Activated T-cell treated with anti-CD3 and anti-CD28 coated beads, Interleukin-2, amount 50 U/mL, for 4 hours (primary cell): ENCODE data around the gene LRCOL1. TPM values are rescaled to one million over a fixed set of nuclear protein-coding genes. Genes with fewer than 3 reads are reported as not detected.
A peak's percentile ranks its signal among the peaks of the same experiment; 100 is the strongest.
"Not testable (repeated sequence)": the region's sequence is repeated elsewhere in the genome, so short reads cannot be mapped to it uniquely, and the experiment has no call there.

Experiments used
- ATAC-seq, 2 donors: fragments of 200-7000 bp; cut with Tn5 transposase; one replicate each; pipeline ENCODE4 v1.10.0; 2021
- DNase-seq: peaks from one replicate; pipeline ENCODE4 v3.0.0-alpha.2; 2020
- H3K27me3 Mint-ChIP-seq: one replicate; pipeline ENCODE4 v1.8.0; 2021; ENCODE audit warnings: low read depth, mixed read lengths
- H3K36me3 Mint-ChIP-seq: one replicate; pipeline ENCODE4 v1.8.0; 2022; ENCODE audit warnings: mixed read lengths; ENCODE audit not compliant: insufficient read depth
- H3K4me1 Mint-ChIP-seq: one replicate; pipeline ENCODE4 v1.8.0; 2021; ENCODE audit warnings: low read depth, mixed read lengths
- H3K4me3 Mint-ChIP-seq: one replicate; pipeline ENCODE4 v1.8.0; 2021; ENCODE audit warnings: mild to moderate bottlenecking, moderate library complexity, mixed read lengths
- H3K9me3 Mint-ChIP-seq: one replicate; pipeline ENCODE4 v1.8.0; 2021; ENCODE audit warnings: mixed read lengths
- total RNA-seq, 3 donors: library from RNA; stranded (reverse); gene quantifications; one replicate each; pipeline ENCODE4 v1.2.1, GENCODE V29; 2021

Gene LRCOL1
- total RNA-seq, 3 donors from 2014 or later, result not detected

DNA sequence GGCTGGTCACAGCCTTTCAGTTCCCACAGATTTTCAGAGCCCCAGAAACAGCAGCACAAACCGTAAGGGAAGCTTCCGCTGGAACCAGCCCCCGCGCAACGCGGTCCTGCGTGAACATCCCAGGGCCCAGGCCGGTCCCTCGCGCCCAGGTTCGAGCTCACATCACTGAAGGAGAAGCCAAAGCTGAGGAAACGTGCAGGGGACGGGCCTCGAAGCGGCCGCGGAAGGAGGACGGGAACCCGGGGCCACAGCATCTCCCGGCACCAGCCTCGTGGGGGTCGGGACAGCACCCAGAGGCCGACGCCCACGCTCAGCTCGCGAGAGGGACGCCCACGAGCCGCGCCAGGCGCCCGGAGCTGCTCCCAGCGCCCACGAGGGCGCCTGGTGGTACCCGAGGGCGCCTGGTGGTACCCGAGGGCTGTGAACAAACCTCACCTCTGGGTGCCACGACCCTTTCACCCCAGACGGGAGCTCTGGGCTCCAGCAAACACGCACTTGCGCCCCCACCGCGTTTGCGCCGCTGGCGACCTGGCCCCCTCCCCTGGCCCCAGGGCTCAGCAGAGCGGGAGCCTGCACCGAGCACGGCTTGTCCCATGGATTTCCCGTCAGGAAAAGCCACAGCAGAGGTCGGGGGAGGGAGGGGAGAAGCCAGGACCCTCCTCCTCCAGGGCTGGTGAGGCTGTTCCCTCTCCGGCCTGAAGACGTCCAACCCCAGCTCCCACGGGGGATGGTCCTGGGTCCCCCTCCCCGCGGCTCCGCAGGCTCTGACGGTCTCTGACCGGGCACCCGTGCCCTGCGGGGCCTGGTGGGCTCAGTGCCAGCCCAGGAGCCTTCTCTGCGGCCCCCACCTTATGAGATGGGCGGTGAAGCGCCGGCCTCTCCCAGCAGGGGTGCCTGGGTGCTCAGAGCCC is 6.9 kb downstream of the LRCOL1 start:
- no peak overlapping the region for H3K4me3 Mint-ChIP-seq
- no peak for DNase-seq
- peaks cover 16% of the 10 kb centered on the region for H3K4me1 Mint-ChIP-seq
- H3K36me3 Mint-ChIP-seq, result no peaks in the 10 kb centered on the region
- ATAC-seq, result no peak
- peaks cover 59% of the 10 kb centered on the region for H3K27me3 Mint-ChIP-seq
- no peaks in the 10 kb centered on the region for H3K9me3 Mint-ChIP-seq

DNA sequence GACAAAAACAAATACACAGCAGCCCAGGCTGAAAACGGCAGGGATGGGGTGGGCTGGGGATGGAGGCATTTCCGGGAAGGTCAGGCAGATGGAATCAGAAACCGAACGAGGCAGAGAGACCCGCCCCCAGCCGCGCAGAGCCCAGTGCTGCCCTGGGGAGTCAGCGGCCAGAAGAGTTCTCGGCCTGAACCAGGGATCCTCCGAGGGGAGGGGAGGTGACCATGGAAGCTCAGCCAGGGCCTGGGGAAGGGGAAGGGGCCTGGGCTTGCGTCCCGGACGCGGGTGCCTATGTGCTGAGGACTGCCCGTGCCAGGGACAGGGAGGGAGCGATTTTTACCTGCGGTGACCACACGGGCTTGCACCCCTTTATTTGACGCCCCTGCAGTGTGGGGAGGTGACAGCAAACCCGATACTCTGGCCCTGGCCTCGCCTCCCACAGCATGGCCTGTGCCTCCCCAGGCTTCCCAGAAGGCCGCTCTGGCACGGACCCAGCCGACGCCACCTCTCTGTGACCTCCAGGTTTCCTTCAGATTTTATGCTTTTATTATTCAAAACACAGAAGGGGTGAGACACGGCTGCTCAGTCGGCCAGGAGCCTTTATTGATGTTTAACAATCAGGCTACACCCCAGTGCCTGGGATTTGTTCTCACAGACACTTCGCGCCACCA is 7.7 kb downstream of the LRCOL1 start:
- Mint-ChIP-seq H3K4me3 (no peak overlapping the region), H3K27me3 (peaks cover 54% of the 10 kb centered on the region), H3K36me3 (no peaks in the 10 kb centered on the region), H3K9me3 (no peaks in the 10 kb centered on the region), H3K4me1 (peaks cover 17% of the 10 kb centered on the region)
- no peak for ATAC-seq
- no peak for DNase-seq

DNA sequence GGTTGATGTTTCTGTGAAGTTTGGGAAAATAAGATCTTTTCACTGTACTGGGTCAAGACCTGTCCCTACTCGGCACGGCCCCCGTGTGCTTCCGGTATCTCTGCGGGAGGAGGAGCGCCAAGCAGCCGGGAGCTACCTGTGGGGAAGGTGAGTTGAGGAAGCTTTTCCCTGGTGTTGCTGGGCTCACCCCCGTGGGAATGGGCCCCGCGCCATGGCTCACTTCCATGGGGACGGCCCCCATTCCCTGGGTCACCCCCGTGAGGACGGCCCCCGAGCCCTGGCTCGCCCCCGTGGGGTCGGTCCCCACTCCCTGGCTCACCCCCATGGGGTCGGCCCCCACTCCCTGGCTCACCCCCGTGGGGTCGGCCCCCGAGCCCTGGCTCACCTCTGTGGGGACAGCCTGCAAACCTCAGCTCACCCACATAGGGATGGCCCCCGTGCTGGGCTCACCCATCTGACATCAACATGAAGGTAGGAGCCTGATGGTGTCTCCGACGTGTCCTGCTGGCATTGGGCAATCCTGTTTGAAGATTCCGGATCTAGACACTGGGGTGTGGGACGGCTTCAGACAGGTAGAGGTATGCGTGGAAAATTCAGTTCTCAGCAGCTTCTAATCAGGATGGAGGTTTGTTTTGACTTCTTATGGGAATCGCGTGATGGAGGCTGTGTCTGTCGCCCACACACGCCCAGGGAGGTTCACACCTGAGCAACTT is 9.1 kb downstream of the LRCOL1 start:
- H3K36me3 Mint-ChIP-seq, result no peaks in the 10 kb centered on the region
- peaks cover 54% of the 10 kb centered on the region for H3K27me3 Mint-ChIP-seq
- peak overlapping the region; percentile 58 for H3K4me3 Mint-ChIP-seq
- H3K4me1 Mint-ChIP-seq, result peaks cover 22% of the 10 kb centered on the region
- ATAC-seq (no peak), DNase-seq (no peak)
- no peaks in the 10 kb centered on the region for H3K9me3 Mint-ChIP-seq

DNA sequence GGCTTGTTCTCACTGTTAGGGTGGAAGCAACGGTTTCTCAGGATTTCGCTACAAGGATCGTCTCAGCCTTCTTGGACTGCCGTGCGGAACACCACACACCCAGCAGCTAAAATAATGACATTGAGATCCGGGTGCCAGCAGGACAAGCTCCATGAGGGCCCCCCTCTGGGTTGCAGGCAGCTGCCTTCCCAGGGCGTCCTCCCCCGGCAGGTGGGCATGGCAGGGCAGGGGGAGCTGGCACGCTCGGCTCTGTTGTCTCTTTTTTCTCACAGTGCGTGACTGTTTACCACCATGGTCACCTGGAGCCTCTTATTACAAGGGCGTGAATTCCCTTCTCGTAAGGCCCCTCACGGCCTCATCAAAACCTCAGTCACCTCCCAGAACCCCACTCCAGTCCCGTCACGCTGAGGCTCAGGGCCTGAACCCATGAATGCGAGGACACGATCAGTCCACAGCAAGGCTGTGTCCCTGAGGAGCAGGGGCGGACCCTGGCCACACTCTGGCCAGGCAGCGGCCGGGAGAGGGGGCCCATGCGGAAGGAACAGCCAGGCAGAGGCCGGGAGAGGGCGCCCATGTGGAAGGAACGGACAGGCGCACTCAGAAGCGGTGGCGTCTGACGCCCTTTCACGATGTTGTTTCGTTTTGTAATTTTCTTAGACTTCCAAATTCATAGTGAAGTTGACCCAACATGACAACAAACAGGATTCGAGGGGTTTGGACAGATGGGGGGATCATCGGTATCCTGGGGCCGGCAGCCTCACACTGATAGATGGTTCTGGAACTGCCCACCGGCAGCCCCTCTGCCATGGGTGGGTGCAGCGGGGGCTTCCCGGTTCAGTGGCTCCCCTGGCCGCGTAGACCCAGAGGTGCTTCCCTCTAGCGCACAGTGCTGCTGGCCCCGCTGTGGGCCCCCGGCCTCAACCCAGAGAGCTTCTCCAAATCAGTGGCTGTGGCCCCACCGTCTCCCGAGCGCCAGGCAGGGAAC is 10.0 kb downstream of the LRCOL1 start:
- H3K9me3 Mint-ChIP-seq, result no peaks in the 10 kb centered on the region
- ATAC-seq (peak; percentile 49 to 65), DNase-seq (no peak)
- H3K27me3 Mint-ChIP-seq, result peaks cover 57% of the 10 kb centered on the region
- no peaks in the 10 kb centered on the region for H3K36me3 Mint-ChIP-seq
- H3K4me1 Mint-ChIP-seq, result peaks cover 22% of the 10 kb centered on the region
- peak overlapping the region; percentile 58 for H3K4me3 Mint-ChIP-seq

DNA sequence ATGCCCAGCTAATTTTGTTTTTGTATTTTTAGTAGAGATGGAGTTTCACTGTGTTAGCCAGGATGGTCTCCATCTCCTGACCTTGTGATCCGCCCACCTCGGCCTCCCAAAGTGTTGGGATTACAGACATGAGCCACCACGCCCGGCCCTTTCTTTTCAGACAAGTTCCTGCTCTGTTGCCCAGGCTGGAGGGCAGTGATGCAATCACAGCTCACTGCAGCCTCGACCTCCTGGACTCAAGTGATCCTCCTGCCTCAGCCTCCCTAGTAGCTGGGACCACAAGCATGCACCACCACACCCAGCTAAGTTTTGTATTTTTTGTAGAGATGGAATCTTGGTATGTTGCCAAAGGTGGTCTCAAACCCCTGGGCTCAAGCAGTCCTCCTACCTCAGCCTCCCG is 10.9 kb downstream of the LRCOL1 start:
- peak overlapping the region; percentile 57 for H3K4me3 Mint-ChIP-seq
- peaks cover 50% of the 10 kb centered on the region for H3K27me3 Mint-ChIP-seq
- not testable (repeated sequence) for ATAC-seq, DNase-seq, H3K36me3 Mint-ChIP-seq, H3K9me3 Mint-ChIP-seq
- H3K4me1 Mint-ChIP-seq, result peaks cover 22% of the 10 kb centered on the region

DNA sequence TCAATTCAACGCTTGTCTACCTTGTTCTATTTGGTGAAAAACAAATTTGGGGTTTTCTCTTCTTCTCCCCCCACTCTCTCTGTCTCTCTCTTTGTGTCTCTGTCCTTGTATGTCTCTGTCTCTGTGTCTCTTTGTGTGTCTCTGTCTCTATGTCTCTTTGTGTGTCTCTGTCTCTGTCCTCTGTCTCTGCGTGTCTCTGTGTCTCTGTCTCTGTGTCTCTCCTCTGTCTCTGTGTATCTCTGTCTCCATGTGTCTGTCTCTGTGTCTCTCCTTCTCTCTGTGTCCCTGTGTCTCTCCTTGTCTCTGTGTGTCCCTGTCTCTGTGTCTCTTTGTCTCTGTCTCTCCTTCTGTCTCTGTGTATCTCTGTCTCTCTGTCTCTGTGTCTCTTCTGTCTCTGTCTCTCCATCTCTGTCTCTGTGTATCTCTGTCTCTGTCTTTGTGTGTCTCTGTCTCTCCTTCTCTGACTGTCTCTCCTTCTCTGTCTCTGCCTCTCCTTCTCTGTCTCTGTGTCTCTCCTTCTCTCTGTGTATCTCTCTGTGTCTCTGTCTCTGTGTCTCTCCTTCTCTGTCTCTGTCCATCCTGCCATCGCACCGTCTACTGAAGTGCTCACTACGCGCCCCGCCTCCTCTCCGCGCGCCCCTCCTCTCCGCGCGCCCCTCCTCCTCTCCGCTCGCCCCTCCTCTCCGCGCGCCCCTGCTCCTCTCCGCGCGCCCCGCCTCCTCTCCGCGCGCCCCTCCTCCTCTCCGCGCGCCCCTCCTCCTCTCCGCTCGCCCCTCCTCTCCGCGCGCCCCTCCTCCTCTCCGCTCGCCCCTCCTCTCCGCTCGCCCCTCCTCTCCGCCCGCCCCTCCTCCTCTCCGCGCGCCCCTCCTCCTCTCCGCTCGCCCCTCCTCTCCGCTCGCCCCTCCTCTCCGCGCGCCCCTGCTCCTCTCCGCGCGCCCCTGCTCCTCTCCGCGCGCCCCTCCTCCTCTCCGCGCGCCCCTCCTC is 12.8 kb downstream of the LRCOL1 start:
- H3K4me1 Mint-ChIP-seq, result peaks cover 24% of the 10 kb centered on the region
- peak in 1 of 2 donors; percentile 39 for ATAC-seq
- peak overlapping the region; percentile 83 for H3K4me3 Mint-ChIP-seq
- H3K36me3 Mint-ChIP-seq, result no peaks in the 10 kb centered on the region
- peaks cover 51% of the 10 kb centered on the region for H3K27me3 Mint-ChIP-seq
- no peak for DNase-seq
- H3K9me3 Mint-ChIP-seq, result no peaks in the 10 kb centered on the region

DNA sequence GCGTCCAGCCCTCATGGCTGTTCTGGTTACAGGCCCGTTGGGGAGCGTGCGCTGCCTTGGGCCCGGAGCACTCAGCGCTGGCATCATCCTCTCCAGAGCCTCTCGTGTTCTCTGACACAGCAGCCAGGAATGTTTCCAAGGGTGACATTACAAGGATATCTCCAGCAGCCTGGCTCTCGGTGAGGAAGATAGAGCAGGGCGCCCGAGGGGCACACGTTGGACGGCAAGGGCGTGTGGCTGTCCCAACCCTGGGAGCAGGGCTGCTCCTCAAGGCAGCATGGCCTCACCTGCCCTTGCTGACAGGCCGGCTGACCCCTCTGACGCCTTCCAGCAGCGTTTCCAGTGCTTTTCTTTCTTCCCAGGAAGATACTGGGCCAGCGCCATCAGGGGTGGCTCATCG is 14.4 kb downstream of the LRCOL1 start:
- ATAC-seq (no peak), DNase-seq (no peak)
- H3K27me3 Mint-ChIP-seq, result peaks cover 39% of the 10 kb centered on the region
- H3K4me1 Mint-ChIP-seq, result peaks cover 21% of the 10 kb centered on the region
- H3K36me3 Mint-ChIP-seq, result no peaks in the 10 kb centered on the region
- H3K4me3 Mint-ChIP-seq, result peak overlapping the region; percentile 11
- H3K9me3 Mint-ChIP-seq, result no peaks in the 10 kb centered on the region

DNA sequence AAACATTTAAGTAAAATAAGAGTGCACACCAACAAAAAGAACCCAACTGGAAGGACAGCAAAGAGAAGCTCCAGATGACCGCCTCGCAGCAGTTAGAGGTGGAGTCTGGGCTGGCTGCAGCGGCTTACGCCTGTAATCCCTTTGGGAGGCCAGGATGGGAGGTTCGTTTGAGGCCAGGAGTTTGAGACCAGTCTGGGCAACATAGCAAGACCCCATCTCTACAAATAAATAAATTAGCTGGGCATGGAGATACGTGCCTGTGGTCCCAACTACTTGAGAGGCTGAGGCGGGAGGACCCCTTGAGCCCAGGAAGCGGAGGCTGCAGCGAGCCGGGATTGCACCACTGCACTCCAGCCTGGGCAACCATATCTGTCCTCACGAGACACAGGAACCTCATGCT is 15.2 kb downstream of the LRCOL1 start:
- ATAC-seq (no peak), DNase-seq (no peak)
- H3K9me3 Mint-ChIP-seq, result no peaks in the 10 kb centered on the region
- no peaks in the 10 kb centered on the region for H3K36me3 Mint-ChIP-seq
- H3K4me3 Mint-ChIP-seq, result no peak overlapping the region
- H3K4me1 Mint-ChIP-seq, result peaks cover 14% of the 10 kb centered on the region
- H3K27me3 Mint-ChIP-seq, result peaks cover 32% of the 10 kb centered on the region

DNA sequence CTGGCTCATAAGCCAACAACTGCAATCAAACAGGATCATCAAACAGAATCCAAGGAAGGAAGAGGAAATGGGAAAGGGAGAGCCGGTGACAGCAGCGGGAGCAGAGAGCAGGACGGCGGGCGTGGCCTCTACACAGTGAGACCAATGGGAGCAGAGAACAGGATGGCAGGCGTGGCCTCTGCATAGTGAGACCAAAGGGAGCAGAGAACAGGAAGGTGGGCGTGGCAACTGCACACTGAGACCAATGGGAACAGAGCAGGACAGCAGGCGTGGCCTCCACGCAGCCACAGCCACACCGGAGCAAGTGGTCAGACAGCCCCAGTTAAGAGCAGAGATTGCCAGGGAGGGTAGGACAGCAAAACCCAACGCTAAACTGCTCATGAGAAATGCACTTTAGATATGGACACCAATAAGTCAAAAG is 16.4 kb downstream of the LRCOL1 start:
- ATAC-seq (peak; percentile 67 to 84), DNase-seq (no peak)
- no peak overlapping the region for H3K4me3 Mint-ChIP-seq
- peaks cover 28% of the 10 kb centered on the region for H3K27me3 Mint-ChIP-seq
- H3K9me3 Mint-ChIP-seq, result no peaks in the 10 kb centered on the region
- peaks cover 13% of the 10 kb centered on the region for H3K4me1 Mint-ChIP-seq
- no peaks in the 10 kb centered on the region for H3K36me3 Mint-ChIP-seq

DNA sequence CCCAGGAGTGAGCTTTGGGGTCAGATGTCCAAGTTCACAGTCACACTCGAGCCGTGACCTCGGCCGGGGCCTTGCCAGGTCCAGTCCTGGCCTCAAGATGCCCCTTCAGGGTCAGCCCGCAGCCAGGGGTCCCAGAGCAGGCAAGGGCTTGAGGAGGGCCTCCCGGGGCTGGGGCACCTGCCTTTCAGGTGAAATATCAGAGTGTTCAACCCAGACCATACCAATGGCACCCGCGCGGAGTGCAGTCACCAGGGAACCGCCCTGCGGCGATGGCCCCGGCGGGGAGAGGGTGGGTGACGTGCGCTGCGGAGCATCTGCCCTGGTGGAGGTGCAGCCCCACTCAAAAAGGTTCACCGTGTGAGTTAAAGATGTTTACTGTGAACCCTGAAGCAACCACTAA is 16.9 kb downstream of the LRCOL1 start:
- Mint-ChIP-seq H3K27me3 (peaks cover 23% of the 10 kb centered on the region), H3K9me3 (no peaks in the 10 kb centered on the region)

DNA sequence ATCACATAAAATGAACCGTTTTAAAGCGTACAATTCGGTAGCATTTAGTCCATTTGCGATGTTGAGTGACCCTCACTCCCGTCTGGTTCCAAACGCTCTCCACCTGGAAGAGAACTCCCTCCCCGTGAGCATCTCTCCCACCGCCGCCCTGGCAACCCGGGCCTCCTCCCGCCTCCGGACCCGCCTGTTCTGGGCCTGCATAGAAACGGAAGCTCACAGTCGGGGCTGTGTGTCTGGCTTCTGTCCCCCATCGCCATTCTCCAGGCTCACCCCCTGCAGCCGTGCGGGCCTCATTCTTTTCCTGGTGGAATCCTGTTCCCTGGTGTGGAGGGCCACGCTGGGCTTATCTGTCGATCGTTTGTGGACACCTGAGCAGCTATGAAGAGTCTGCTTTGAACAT is 17.3 kb downstream of the LRCOL1 start:
- Mint-ChIP-seq H3K36me3 (no peaks in the 10 kb centered on the region), H3K9me3 (no peaks in the 10 kb centered on the region), H3K27me3 (peaks cover 23% of the 10 kb centered on the region), H3K4me1 (peaks cover 8% of the 10 kb centered on the region), H3K4me3 (no peak overlapping the region)
- DNase-seq, result no peak
- no peak for ATAC-seq

More for the DNA sequence above, 16.9 kb downstream of the LRCOL1 start:
- ATAC-seq, result no peak
- Mint-ChIP-seq H3K4me3 (no peak overlapping the region), H3K4me1 (peaks cover 9% of the 10 kb centered on the region), H3K36me3 (no peaks in the 10 kb centered on the region)
- DNase-seq, result no peak

DNA sequence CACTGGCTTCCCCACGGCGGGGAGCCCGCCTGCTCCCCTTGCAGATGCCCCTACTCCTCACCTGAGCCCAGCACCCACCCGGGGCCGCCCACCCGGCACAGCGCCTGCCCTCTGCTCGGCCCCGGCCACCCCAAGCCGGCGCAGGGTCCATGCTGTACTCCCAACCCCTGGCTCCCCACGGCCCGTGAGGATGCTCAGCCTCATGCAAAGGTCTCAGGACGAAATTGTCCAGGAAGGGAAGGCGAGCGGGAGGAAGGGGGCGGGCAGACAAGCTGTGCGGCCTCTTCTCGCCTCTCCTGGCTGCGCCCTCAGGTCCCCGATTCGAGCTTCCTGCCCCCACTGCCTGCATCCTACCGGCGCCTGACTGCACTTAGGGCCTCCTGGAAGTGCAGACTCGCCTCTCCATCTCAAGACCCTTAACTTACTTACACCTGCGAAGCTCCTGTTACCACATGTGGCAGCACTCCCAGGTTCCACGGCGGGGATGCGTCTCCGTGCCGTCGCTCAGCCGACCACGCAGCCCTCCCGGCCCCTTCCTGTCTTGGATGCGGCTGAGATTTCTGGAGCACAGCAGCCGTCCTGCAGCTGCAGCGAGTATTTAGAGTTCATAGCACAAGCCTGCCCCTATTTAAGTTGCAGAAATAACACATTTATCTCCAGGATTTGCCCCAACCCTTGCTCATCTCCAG is 18.0 kb downstream of the LRCOL1 start:
- Mint-ChIP-seq H3K9me3 (no peaks in the 10 kb centered on the region), H3K4me1 (peaks cover 5% of the 10 kb centered on the region), H3K36me3 (no peaks in the 10 kb centered on the region), H3K4me3 (no peak overlapping the region), H3K27me3 (peaks cover 19% of the 10 kb centered on the region)
- ATAC-seq (no peak), DNase-seq (no peak)
